ENCODE data around the gene GFRA1. TPM values are rescaled to one million over a fixed set of nuclear protein-coding genes. Genes with fewer than 3 reads are reported as not detected.

Gene GFRA1
- total RNA-seq, 3 donors from 2014 or later, result 0.03 to 0.11 (median 0.08) TPM

GRCh38 chr10:116076621-116077020, 196.4 kb downstream of the GFRA1 start:
- DNase-seq, result no peak

GRCh38 chr10:116073510-116073909, 199.5 kb downstream of the GFRA1 start:
- Mint-ChIP-seq H3K4me3 (no peak overlapping the region), H3K9me3 (no peaks in the 10 kb centered on the region), H3K4me1 (ENCODE audit: low read depth) (no peaks in the 10 kb centered on the region), H3K36me3 (ENCODE audit: insufficient read depth) (no peaks in the 10 kb centered on the region), H3K27me3 (ENCODE audit: low read depth) (no peaks in the 10 kb centered on the region)
- ATAC-seq (no peak), DNase-seq (no peak)

More at GRCh38 chr10:116076621-116077020, 196.4 kb downstream of the GFRA1 start:
- Mint-ChIP-seq H3K4me3 (no peak overlapping the region), H3K9me3 (no peaks in the 10 kb centered on the region), H3K27me3 (ENCODE audit: low read depth) (no peaks in the 10 kb centered on the region), H3K36me3 (ENCODE audit: insufficient read depth) (no peaks in the 10 kb centered on the region), H3K4me1 (ENCODE audit: low read depth) (no peaks in the 10 kb centered on the region)
- ATAC-seq, result no peak

GRCh38 chr10:116073001-116073400, 200.0 kb downstream of the GFRA1 start:
- no peak for DNase-seq
- ATAC-seq, result no peak
- Mint-ChIP-seq H3K4me3 (no peak overlapping the region), H3K9me3 (no peaks in the 10 kb centered on the region), H3K27me3 (ENCODE audit: low read depth) (no peaks in the 10 kb centered on the region), H3K36me3 (ENCODE audit: insufficient read depth) (no peaks in the 10 kb centered on the region), H3K4me1 (ENCODE audit: low read depth) (no peaks in the 10 kb centered on the region)

- DNase-seq, result no peak
- H3K27me3 Mint-ChIP-seq (ENCODE audit: low read depth), result no peaks in the 10 kb centered on the region
- H3K9me3 Mint-ChIP-seq, result no peaks in the 10 kb centered on the region
- no peak for ATAC-seq
- no peaks in the 10 kb centered on the region for H3K4me1 Mint-ChIP-seq (ENCODE audit: low read depth)
- H3K36me3 Mint-ChIP-seq (ENCODE audit: insufficient read depth), result no peaks in the 10 kb centered on the region
- no peak overlapping the region for H3K4me3 Mint-ChIP-seq
Measured at GRCh38 chr10:116071453-116072148, 201.4 kb downstream of the GFRA1 start.

- no peak overlapping the region for H3K4me3 Mint-ChIP-seq
- ATAC-seq (no peak), DNase-seq (no peak)
- no peaks in the 10 kb centered on the region for H3K27me3 Mint-ChIP-seq (ENCODE audit: low read depth)
- no peaks in the 10 kb centered on the region for H3K4me1 Mint-ChIP-seq (ENCODE audit: low read depth)
- H3K9me3 Mint-ChIP-seq, result no peaks in the 10 kb centered on the region
- no peaks in the 10 kb centered on the region for H3K36me3 Mint-ChIP-seq (ENCODE audit: insufficient read depth)
Measured at GRCh38 chr10:116070743-116071320, 202.2 kb downstream of the GFRA1 start.

DNA sequence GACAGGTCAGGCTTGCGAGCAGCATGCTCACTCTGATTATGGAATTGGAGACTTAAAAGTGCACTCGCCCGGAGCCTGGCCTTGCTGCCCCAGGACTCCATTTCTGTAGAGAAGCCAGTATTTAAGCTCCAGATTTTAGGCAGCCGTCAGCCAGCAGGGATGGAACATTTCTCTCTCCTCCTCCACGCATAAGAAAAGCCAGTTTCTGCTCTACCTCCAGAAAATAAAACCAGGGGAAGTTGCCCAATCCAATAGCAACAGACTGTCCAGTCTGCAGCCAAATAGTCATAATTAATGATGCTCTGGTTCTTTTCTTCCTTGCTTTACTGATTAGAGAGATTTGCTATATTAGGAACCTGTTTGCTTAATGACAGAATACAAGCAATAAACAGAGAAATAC, 203.2 kb downstream of the GFRA1 start:
- H3K36me3 Mint-ChIP-seq (ENCODE audit: insufficient read depth), result no peaks in the 10 kb centered on the region
- ATAC-seq, result no peak
- no peak overlapping the region for H3K4me3 Mint-ChIP-seq

GRCh38 chr10:116067825-116068224, 205.2 kb downstream of the GFRA1 start:
- no peaks in the 10 kb centered on the region for H3K9me3 Mint-ChIP-seq
- no peaks in the 10 kb centered on the region for H3K27me3 Mint-ChIP-seq (ENCODE audit: low read depth)
- H3K36me3 Mint-ChIP-seq (ENCODE audit: insufficient read depth), result no peaks in the 10 kb centered on the region
- H3K4me3 Mint-ChIP-seq, result no peak overlapping the region
- no peak for DNase-seq
- ATAC-seq, result no peak
- H3K4me1 Mint-ChIP-seq (ENCODE audit: low read depth), result no peaks in the 10 kb centered on the region

More for the DNA sequence above, 203.2 kb downstream of the GFRA1 start:
- Mint-ChIP-seq H3K27me3 (ENCODE audit: low read depth) (no peaks in the 10 kb centered on the region), H3K4me1 (ENCODE audit: low read depth) (no peaks in the 10 kb centered on the region), H3K9me3 (no peaks in the 10 kb centered on the region)
- DNase-seq, result no peak

- H3K4me3 Mint-ChIP-seq, result no peak overlapping the region
- ATAC-seq (no peak), DNase-seq (no peak)
- H3K9me3 Mint-ChIP-seq, result no peaks in the 10 kb centered on the region
- H3K4me1 Mint-ChIP-seq (ENCODE audit: low read depth), result no peaks in the 10 kb centered on the region
- H3K27me3 Mint-ChIP-seq (ENCODE audit: low read depth), result no peaks in the 10 kb centered on the region
- H3K36me3 Mint-ChIP-seq (ENCODE audit: insufficient read depth), result no peaks in the 10 kb centered on the region
Measured at GRCh38 chr10:116063107-116063506, 209.9 kb downstream of the GFRA1 start.

GRCh38 chr10:116060864-116061263, 212.1 kb downstream of the GFRA1 start:
- no peak for DNase-seq
- no peak overlapping the region for H3K4me3 Mint-ChIP-seq
- ATAC-seq, result no peak
- H3K4me1 Mint-ChIP-seq (ENCODE audit: low read depth), result no peaks in the 10 kb centered on the region
- H3K36me3 Mint-ChIP-seq (ENCODE audit: insufficient read depth), result no peaks in the 10 kb centered on the region
- H3K9me3 Mint-ChIP-seq, result no peaks in the 10 kb centered on the region
- no peaks in the 10 kb centered on the region for H3K27me3 Mint-ChIP-seq (ENCODE audit: low read depth)

GRCh38 chr10:116059320-116059719, 213.7 kb downstream of the GFRA1 start:
- H3K4me3 Mint-ChIP-seq, result no peak overlapping the region
- H3K36me3 Mint-ChIP-seq (ENCODE audit: insufficient read depth), result no peaks in the 10 kb centered on the region
- ATAC-seq (no peak), DNase-seq (no peak)
- H3K4me1 Mint-ChIP-seq (ENCODE audit: low read depth), result no peaks in the 10 kb centered on the region
- H3K27me3 Mint-ChIP-seq (ENCODE audit: low read depth), result no peaks in the 10 kb centered on the region
- H3K9me3 Mint-ChIP-seq, result no peaks in the 10 kb centered on the region

DNA sequence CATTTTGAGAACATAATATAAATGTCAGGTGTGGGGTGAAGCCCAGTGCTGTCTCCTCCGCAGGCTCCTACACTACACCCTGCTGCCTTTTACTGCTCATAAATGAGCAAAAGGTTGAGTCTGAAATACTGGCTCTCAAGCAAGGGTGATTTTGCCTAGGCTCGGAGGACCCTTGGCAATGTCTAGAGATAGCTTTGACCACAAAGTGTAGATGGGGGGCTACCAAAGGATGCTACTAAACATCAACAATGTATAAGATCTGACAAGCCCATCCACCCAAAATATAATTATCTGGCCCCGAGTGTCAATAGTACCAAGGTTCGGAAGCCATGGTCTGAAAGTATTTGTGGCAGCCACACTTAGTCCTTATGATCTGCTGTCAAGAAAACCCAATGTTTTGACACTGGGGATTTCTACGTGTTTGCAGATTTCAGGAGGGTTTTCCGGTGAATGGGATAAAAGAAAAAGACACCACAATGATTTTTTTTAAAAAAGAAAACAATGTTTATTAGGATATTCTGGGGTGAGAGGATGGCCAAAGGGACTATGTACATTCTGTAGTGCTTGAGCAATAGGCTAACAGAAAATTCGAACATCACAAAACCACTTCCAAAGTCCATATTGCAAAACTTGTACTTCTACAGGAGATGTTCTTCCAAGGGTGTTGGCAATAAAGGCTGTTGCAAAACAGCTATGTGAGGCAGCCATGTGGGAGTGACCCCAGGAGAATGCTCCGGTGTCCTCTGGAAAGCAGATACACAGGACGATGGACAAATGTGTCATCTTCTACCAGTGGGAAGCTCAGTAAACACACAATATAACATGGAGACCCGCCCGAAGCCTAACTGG, 216.3 kb downstream of the GFRA1 start:
- DNase-seq, result no peak
- H3K4me3 Mint-ChIP-seq, result no peak overlapping the region
- ATAC-seq, result no peak
- no peaks in the 10 kb centered on the region for H3K9me3 Mint-ChIP-seq
- H3K36me3 Mint-ChIP-seq (ENCODE audit: insufficient read depth), result no peaks in the 10 kb centered on the region
- no peaks in the 10 kb centered on the region for H3K4me1 Mint-ChIP-seq (ENCODE audit: low read depth)
- H3K27me3 Mint-ChIP-seq (ENCODE audit: low read depth), result no peaks in the 10 kb centered on the region

GRCh38 chr10:116055917-116056252, 217.1 kb downstream of the GFRA1 start:
- DNase-seq (no peak), ATAC-seq (no peak)
- Mint-ChIP-seq H3K9me3 (no peaks in the 10 kb centered on the region), H3K36me3 (ENCODE audit: insufficient read depth) (no peaks in the 10 kb centered on the region), H3K27me3 (ENCODE audit: low read depth) (no peaks in the 10 kb centered on the region), H3K4me1 (ENCODE audit: low read depth) (no peaks in the 10 kb centered on the region), H3K4me3 (no peak overlapping the region)

- ATAC-seq (no peak), DNase-seq (no peak)
- Mint-ChIP-seq H3K27me3 (ENCODE audit: low read depth) (no peaks in the 10 kb centered on the region), H3K4me1 (ENCODE audit: low read depth) (no peaks in the 10 kb centered on the region), H3K36me3 (ENCODE audit: insufficient read depth) (no peaks in the 10 kb centered on the region), H3K4me3 (no peak overlapping the region), H3K9me3 (no peaks in the 10 kb centered on the region)
Measured at GRCh38 chr10:116055252-116055916, 217.6 kb downstream of the GFRA1 start.

DNA sequence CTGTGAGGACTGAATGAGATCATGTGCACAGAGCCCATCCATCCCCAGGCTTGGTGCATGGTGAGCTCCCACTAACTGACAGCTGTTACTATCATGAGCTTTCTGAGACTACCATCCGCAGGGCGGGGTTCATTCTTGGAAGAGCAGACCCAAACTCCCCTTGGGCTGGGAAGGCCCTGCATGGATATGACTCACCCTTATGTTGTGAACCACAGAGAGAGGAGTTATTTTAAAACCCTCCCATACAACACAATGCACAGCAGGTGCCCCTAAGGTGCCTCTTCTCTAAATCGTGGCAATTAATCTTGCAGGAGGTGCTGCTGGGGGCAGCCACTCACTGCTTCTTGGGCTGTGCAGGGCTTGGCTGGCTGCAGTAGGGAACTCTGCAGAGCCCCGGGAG, 219.1 kb downstream of the GFRA1 start:
- Mint-ChIP-seq H3K36me3 (ENCODE audit: insufficient read depth) (no peaks in the 10 kb centered on the region), H3K9me3 (no peaks in the 10 kb centered on the region), H3K4me1 (ENCODE audit: low read depth) (no peaks in the 10 kb centered on the region), H3K4me3 (no peak overlapping the region), H3K27me3 (ENCODE audit: low read depth) (no peaks in the 10 kb centered on the region)
- DNase-seq (no peak), ATAC-seq (no peak)

All from activated T-cell treated with anti-CD3 and anti-CD28 coated beads, Interleukin-2, amount 50 U/mL, for 4 hours (primary cell).